Thyroid gland (tissue), 4 donors: ENCODE data around the gene WRAP73. TPM values are rescaled to one million over a fixed set of nuclear protein-coding genes. Genes with fewer than 3 reads are reported as not detected.

Source experiments
- DNase-seq, 2 donors: peaks; one replicate each; pipeline ENCODE4 v3.0.0-alpha.2; 2019
- H3K27ac ChIP-seq, 3 donors: fragments of 200-600 bp; sonication (generic); 1 replicate in 2 of 3; 2 replicates in 1 of 3; pipeline ENCODE4 v1.5.1; 2016 to 2019; ENCODE audit warnings: mild to moderate bottlenecking in 1 of 3, moderate library complexity in 1 of 3
- H3K27me3 ChIP-seq: fragments of 200-600 bp; sonication (generic); one replicate; pipeline ENCODE4 v1.5.1; 2019
- H3K36me3 ChIP-seq, 2 donors: fragments of 200-600 bp; sonication (generic); one replicate each; pipeline ENCODE4 v1.5.1; 2016 to 2019
- H3K4me1 ChIP-seq, 2 donors: fragments of 200-600 bp; sonication (generic); one replicate each; pipeline ENCODE4 v1.5.1; 2017 to 2019
- H3K4me3 ChIP-seq, 3 donors: fragments of 200-600 bp; sonication (generic); replicated peaks in 1 of 3; 1 replicate in 2 of 3; 2 replicates in 1 of 3; pipeline ENCODE4 v1.5.1; 2016; ENCODE audit warnings: mild to moderate bottlenecking in 1 of 3
- H3K9me3 ChIP-seq: fragments of 200-600 bp; sonication (generic); one replicate; pipeline ENCODE4 v1.5.1; 2017
- CTCF ChIP-seq, 6 experiments: fragments of 200-600 bp in 3 of 6; fragments of 450-650 bp in 3 of 6; sonication (generic) in 3 of 6; IDR thresholded peaks; one replicate each; pipeline ENCODE4 v1.5.1; 2016 to 2019; ENCODE audit warnings: antibody characterized with exemption in 6 of 6, mild to moderate bottlenecking in 2 of 6, inconsistent platforms in 1 of 6, moderate library complexity in 1 of 6
- POLR2A ChIP-seq, 2 donors: fragments of 450-650 bp; IDR thresholded peaks; one replicate each; pipeline ENCODE4 v1.6.1; 2017; ENCODE audit warnings: antibody characterized with exemption in 2 of 2, mild to moderate bottlenecking in 2 of 2, moderate library complexity in 1 of 2
- WGBS, 2 donors: methylation state at CpG; one replicate each; pipeline ENCODE4 v1.1.5; 2017; 5-methylcytosine and 5-hydroxymethylcytosine counted together
- intact Hi-C: fragments of 100-400 bp; cut with DNase I; formaldehyde crosslinking; loops from one replicate; pipeline ENCODE4 v1.15.1; 2023
- total RNA-seq, 4 donors: library from RNA; depleted of rRNA; stranded (reverse); fragments of >200 nt; gene quantifications; one replicate each; pipeline ENCODE4 v1.2.3, GENCODE V29; 2016

The WRAP73 gene
- total RNA-seq, 4 donors from 2014 or later = 18.5 to 44.0 (median 21.0) TPM

GRCh38 chr1:3602375-3602774, 47.5 kb downstream of the WRAP73 start:
- TF ChIP-seq POLR2A (IDR thresholded peaks at IDR 0.05) (no peak), CTCF (IDR thresholded peaks at IDR 0.05) (no peak)
- Histone ChIP-seq H3K36me3 (no peaks in the 10 kb centered on the region), H3K27ac (no peak overlapping the region), H3K4me3 (no peak overlapping the region), H3K9me3 (no peaks in the 10 kb centered on the region), H3K27me3 (no peaks in the 10 kb centered on the region), H3K4me1 (peaks cover 17 to 19% of the 10 kb centered on the region in 2 donors)
- 90 to 97% methylated on average over 7 to 11 of the region's 21 CpGs for WGBS, 2 donors
- no peak for DNase-seq
- intact Hi-C loops = no loop called here

- no peaks in the 10 kb centered on the region for H3K36me3 ChIP-seq
- intact Hi-C loops = no loop called here
- no peak overlapping the region for H3K27ac ChIP-seq
- no peak for TF ChIP-seq CTCF (IDR thresholded peaks at IDR 0.05)
- no peak for TF ChIP-seq POLR2A (IDR thresholded peaks at IDR 0.05)
- DNase-seq = no peak
- peaks cover 18 to 23% of the 10 kb centered on the region in 2 donors for H3K4me1 ChIP-seq
- WGBS, 2 donors = 84% methylated on average over 14 to 15 of the region's 16 CpGs
- H3K4me3 ChIP-seq = no peak overlapping the region
- H3K9me3 ChIP-seq = no peaks in the 10 kb centered on the region
- H3K27me3 ChIP-seq = no peaks in the 10 kb centered on the region
Measured at GRCh38 chr1:3601743-3602142, 48.2 kb downstream of the WRAP73 start.

GRCh38 chr1:3600354-3600753, 49.5 kb downstream of the WRAP73 start:
- Histone ChIP-seq H3K27ac (no peak overlapping the region), H3K36me3 (no peaks in the 10 kb centered on the region), H3K9me3 (no peaks in the 10 kb centered on the region), H3K27me3 (no peaks in the 10 kb centered on the region), H3K4me3 (no peak overlapping the region), H3K4me1 (peaks cover 18 to 23% of the 10 kb centered on the region in 2 donors)
- no peak for DNase-seq
- intact Hi-C loops = no loop called here
- WGBS, 2 donors = 86 to 92% methylated on average over 9 to 10 of the region's 10 CpGs
- TF ChIP-seq CTCF (IDR thresholded peaks at IDR 0.05) (no peak), POLR2A (IDR thresholded peaks at IDR 0.05) (no peak)

- no peak for DNase-seq
- Histone ChIP-seq H3K9me3 (no peaks in the 10 kb centered on the region), H3K27me3 (no peaks in the 10 kb centered on the region), H3K27ac (no peak overlapping the region), H3K36me3 (no peaks in the 10 kb centered on the region), H3K4me1 (peaks cover 18 to 23% of the 10 kb centered on the region in 2 donors), H3K4me3 (no peak overlapping the region)
- no peak for TF ChIP-seq CTCF (IDR thresholded peaks at IDR 0.05)
- no peak for TF ChIP-seq POLR2A (IDR thresholded peaks at IDR 0.05)
- WGBS, 2 donors = 87 to 92% methylated on average over 3 to 13 of the region's 15 CpGs
- intact Hi-C loops = no loop called here
Measured at GRCh38 chr1:3599816-3600215, 50.1 kb downstream of the WRAP73 start.

GRCh38 chr1:3599286-3599811, 50.6 kb downstream of the WRAP73 start:
- intact Hi-C loops = no loop called here
- Histone ChIP-seq H3K9me3 (no peaks in the 10 kb centered on the region), H3K27ac (no peak overlapping the region), H3K4me1 (peaks cover 18 to 23% of the 10 kb centered on the region in 2 donors), H3K36me3 (no peaks in the 10 kb centered on the region), H3K27me3 (no peaks in the 10 kb centered on the region), H3K4me3 (no peak overlapping the region)
- no peak for DNase-seq
- TF ChIP-seq POLR2A (IDR thresholded peaks at IDR 0.05) (no peak), CTCF (IDR thresholded peaks at IDR 0.05) (no peak)
- WGBS, 2 donors = 88% methylated on average over 13 of the region's 16 CpGs; no CpG with 5 or more reads in 1 of the 2 donors
